DOHH2 (cell line): ENCODE data around the gene CCDC88C.

Experiments
- H3F3A ChIP-seq: fragments of 200-600 bp; sonication (generic), shearing (Covaris generic); 2 replicates; pipeline ENCODE4 v1.6.0; 2016; ENCODE audit warnings: antibody characterized with exemption, mild to moderate bottlenecking; ENCODE audit not compliant: control insufficient read depth, insufficient read depth
- H3K27ac ChIP-seq: fragments of 200-600 bp; sonication (generic); 2 replicates; pipeline ENCODE4 v1.5.1; 2014; ENCODE audit warnings: low read depth, mild to moderate bottlenecking, low read length, moderate library complexity
- H3K27me3 ChIP-seq: fragments of 200-600 bp; sonication (generic); 2 replicates; pipeline ENCODE4 v1.6.1; 2014; ENCODE audit warnings: mild to moderate bottlenecking, low read length, mixed read lengths; ENCODE audit not compliant: control insufficient read depth
- H3K36me3 ChIP-seq: fragments of 200-600 bp; sonication (generic); 2 replicates; pipeline ENCODE4 v1.6.1; 2014; ENCODE audit warnings: mild to moderate bottlenecking, low read length, moderate library complexity, mixed read lengths; ENCODE audit not compliant: control insufficient read depth
- H3K4me1 ChIP-seq: fragments of 200-600 bp; sonication (generic); 2 replicates; pipeline ENCODE4 v1.6.1; 2014; ENCODE audit warnings: mild to moderate bottlenecking, low read length, mixed read lengths; ENCODE audit not compliant: control insufficient read depth
- H3K4me2 ChIP-seq: fragments of 200-600 bp; sonication (generic); 2 replicates; pipeline ENCODE4 v1.6.0; 2014; ENCODE audit warnings: mild to moderate bottlenecking, low read length, moderate library complexity
- H3K4me3 ChIP-seq: fragments of 200-600 bp; sonication (generic); 2 replicates; pipeline ENCODE4 v1.5.1; 2014; ENCODE audit warnings: mild to moderate bottlenecking, low read length, mixed read lengths
- H3K79me2 ChIP-seq: fragments of 200-600 bp; sonication (generic); 2 replicates; pipeline ENCODE4 v1.6.1; 2014; ENCODE audit warnings: mild to moderate bottlenecking, low read length, mixed read lengths; ENCODE audit not compliant: control insufficient read depth
- H3K9me2 ChIP-seq: fragments of 200-600 bp; sonication (generic); replicated peaks from 2 replicates; pipeline ENCODE4 v1.6.1; 2014; ENCODE audit warnings: mild to moderate bottlenecking, low read length, mixed read lengths; ENCODE audit not compliant: control insufficient read depth
- H3K9me3 ChIP-seq: fragments of 200-600 bp; sonication (generic); 2 replicates; pipeline ENCODE4 v1.6.1; 2014; ENCODE audit warnings: antibody characterized with exemption, low read length, mixed read lengths; ENCODE audit not compliant: control insufficient read depth, insufficient read depth
- H4K20me1 ChIP-seq: fragments of 200-600 bp; sonication (generic); 2 replicates; pipeline ENCODE4 v1.6.0; 2014; ENCODE audit warnings: low read depth, mild to moderate bottlenecking, antibody characterized with exemption, low read length, moderate library complexity; ENCODE audit not compliant: control insufficient read depth, insufficient read depth
- CTCF ChIP-seq: fragments of 200-600 bp; sonication (generic); IDR thresholded peaks from one replicate; pipeline ENCODE4 v1.5.1; 2014; ENCODE audit warnings: antibody characterized with exemption, mild to moderate bottlenecking, low read depth, low read length; ENCODE audit not compliant: poor library complexity, severe bottlenecking
- EZH2phosphoT487 ChIP-seq: fragments of 200-600 bp; sonication (generic); IDR thresholded peaks from 2 replicates; pipeline ENCODE4 v1.6.1; 2017; ENCODE audit warnings: borderline replicate concordance, mild to moderate bottlenecking, antibody characterized with exemption, low read length, moderate library complexity, mixed read lengths

Gene CCDC88C

GRCh38 chr14:91323671-91324605 is 93.7 kb downstream of the CCDC88C start:
- Histone ChIP-seq H3K4me1 (peaks cover 65% of the 10 kb centered on the region), H3K27ac (peak overlapping the region; percentile 96), H3K4me3 (peak overlapping the region; percentile 70), H3K4me2 (peak overlapping the region; percentile 92), H3K9me2 (no peaks in the 10 kb centered on the region), H3K9me3 (no peaks in the 10 kb centered on the region), H3K27me3 (no peaks in the 10 kb centered on the region), H4K20me1 (no peaks in the 10 kb centered on the region), H3K79me2 (peaks cover 32% of the 10 kb centered on the region), H3K36me3 (peaks cover 95% of the 10 kb centered on the region), H3F3A (peaks cover 41% of the 10 kb centered on the region)
- TF ChIP-seq CTCF = peak; percentile 99
- no peak for TF ChIP-seq EZH2phosphoT487

GRCh38 chr14:91323031-91323430 is 94.6 kb downstream of the CCDC88C start:
- peaks cover 46% of the 10 kb centered on the region for H3F3A ChIP-seq
- H3K27me3 ChIP-seq = no peaks in the 10 kb centered on the region
- no peaks in the 10 kb centered on the region for H3K9me3 ChIP-seq
- no peaks in the 10 kb centered on the region for H4K20me1 ChIP-seq
- no peak for TF ChIP-seq CTCF
- no peak for TF ChIP-seq EZH2phosphoT487
- peaks cover 95% of the 10 kb centered on the region for H3K36me3 ChIP-seq
- peaks cover 30% of the 10 kb centered on the region for H3K79me2 ChIP-seq
- peaks cover 74% of the 10 kb centered on the region for H3K4me1 ChIP-seq
- peak overlapping the region; percentile 92 for H3K4me2 ChIP-seq
- peak overlapping the region; percentile 96 for H3K27ac ChIP-seq
- H3K9me2 ChIP-seq = no peaks in the 10 kb centered on the region
- peak overlapping the region; percentile 70 for H3K4me3 ChIP-seq

GRCh38 chr14:91322623-91323022 is 95.0 kb downstream of the CCDC88C start:
- H3K4me1 ChIP-seq = peaks cover 78% of the 10 kb centered on the region
- H3K79me2 ChIP-seq = peaks cover 28% of the 10 kb centered on the region
- peak overlapping the region; percentile 70 for H3K4me3 ChIP-seq
- no peaks in the 10 kb centered on the region for H3K27me3 ChIP-seq
- peak overlapping the region; percentile 92 for H3K4me2 ChIP-seq
- H3K9me2 ChIP-seq = no peaks in the 10 kb centered on the region
- peaks cover 95% of the 10 kb centered on the region for H3K36me3 ChIP-seq
- H3F3A ChIP-seq = peaks cover 47% of the 10 kb centered on the region
- H3K27ac ChIP-seq = peak overlapping the region; percentile 96
- no peaks in the 10 kb centered on the region for H3K9me3 ChIP-seq
- TF ChIP-seq CTCF (no peak), EZH2phosphoT487 (no peak)
- H4K20me1 ChIP-seq = no peaks in the 10 kb centered on the region
